GM13977 (cell line): Measurements from ENCODE around the gene EFCAB3.

ENCODE experiments used
- DNase-seq: peaks from one replicate; pipeline ENCODE4 v3.0.0; 2012; ENCODE audit warnings: low spot score
- CTCF ChIP-seq: IDR thresholded peaks from 2 replicates; pipeline ENCODE4 v1.5.1; 2012; ENCODE audit warnings: mild to moderate bottlenecking, control low read depth; ENCODE audit not compliant: insufficient read depth; ENCODE audit errors: extremely low read depth, missing control alignments
- in situ Hi-C: fragments of 300-500 bp; cut with MboI; formaldehyde crosslinking; loops from one replicate; pipeline ENCODE4 v1.12.0; 2022; ENCODE audit warnings: low sequenced_read_pairs, low pct_unique_long_range_greater_than_20kb, mixed read lengths, inconsistent platforms; ENCODE audit not compliant: unreplicated experiment

Gene EFCAB3

GRCh38 chr17:62380253-62380652 is at the start of gene EFCAB3:
TSS of gene EFCAB3 (plus strand) at chr17:62380553. CDS start at chr17:62382980, 2,427 bp downstream.
- no peak for DNase-seq
- in situ Hi-C loops = no loop called here
- no peak for TF ChIP-seq CTCF

- DNase-seq = no peak
- TF ChIP-seq CTCF = no peak
- in situ Hi-C loops = no loop called here
Observed at GRCh38 chr17:62336527-62336926, 43.8 kb upstream of the EFCAB3 start.

GRCh38 chr17:62343764-62344270 is 36.5 kb upstream of the EFCAB3 start:
- in situ Hi-C loops = no loop called here
- TF ChIP-seq CTCF = no peak
- DNase-seq = no peak

GRCh38 chr17:62351176-62351575 is 29.2 kb upstream of the EFCAB3 start:
- in situ Hi-C loops = no loop called here
- DNase-seq = no peak
- no peak for TF ChIP-seq CTCF

- in situ Hi-C loops = no loop called here
- no peak for DNase-seq
- TF ChIP-seq CTCF = no peak
Observed at GRCh38 chr17:62366191-62366590, 14.2 kb upstream of the EFCAB3 start.

- TF ChIP-seq CTCF = no peak
- DNase-seq = no peak
- in situ Hi-C loops = no loop called here
Observed at GRCh38 chr17:62381561-62381960, 1.2 kb downstream of the EFCAB3 start.

GRCh38 chr17:62388856-62389255 is 8.5 kb downstream of the EFCAB3 start:
- no peak for DNase-seq
- no peak for TF ChIP-seq CTCF
- in situ Hi-C loops = no loop called here
